ACC112 (cell line): ENCODE results near the gene PAX6.

Experiments used
- H2AFZ ChIP-seq: fragments of 200-600 bp; sonication (generic); one replicate; pipeline ENCODE4 v1.6.0; 2017; ENCODE audit warnings: antibody characterized with exemption, low read length; ENCODE audit not compliant: unreplicated experiment
- H3K27ac ChIP-seq: fragments of 200-600 bp; sonication (generic); 2 replicates; pipeline ENCODE4 v1.5.1; 2014; ENCODE audit warnings: low read depth, mild to moderate bottlenecking, antibody characterized with exemption, low read length, moderate library complexity
- H3K27me3 ChIP-seq: fragments of 200-600 bp; sonication (generic); 2 replicates; pipeline ENCODE4 v1.6.1; 2014; ENCODE audit warnings: mild to moderate bottlenecking, antibody characterized with exemption, low read length, moderate library complexity, mixed read lengths; ENCODE audit not compliant: insufficient read depth
- H3K36me3 ChIP-seq: fragments of 200-600 bp; sonication (generic); 2 replicates; pipeline ENCODE4 v1.6.1; 2016; ENCODE audit warnings: mild to moderate bottlenecking, antibody characterized with exemption, low read length, moderate library complexity, mixed read lengths; ENCODE audit not compliant: insufficient read depth
- H3K4me1 ChIP-seq: fragments of 200-600 bp; sonication (generic); one replicate; pipeline ENCODE4 v1.6.1; 2016; ENCODE audit warnings: low read length, mixed read lengths; ENCODE audit not compliant: insufficient read depth, unreplicated experiment, control insufficient read depth
- H3K4me3 ChIP-seq: fragments of 200-600 bp; sonication (generic); 2 replicates; pipeline ENCODE4 v1.5.1; 2014; ENCODE audit warnings: mild to moderate bottlenecking, low read depth, low read length
- H3K79me2 ChIP-seq: fragments of 200-600 bp; sonication (generic); one replicate; pipeline ENCODE4 v1.6.0; 2016; ENCODE audit warnings: low read length; ENCODE audit not compliant: control insufficient read depth, unreplicated experiment, insufficient read depth

PAX6 gene

GRCh38 chr11:31810779-31811647, at the start of gene PAX6:
Gene PAX6 (minus strand): TSS chr11:31811322. CDS start chr11:31806411, 4,911 bp downstream.
- peaks cover 14% of the 10 kb centered on the region for H3K4me1 ChIP-seq
- no peaks in the 10 kb centered on the region for H3K79me2 ChIP-seq
- H3K4me3 ChIP-seq = peak within 1 kb of the TSS; percentile 60
- H3K27me3 ChIP-seq = peaks cover 99% of the 10 kb centered on the region
- peak within 1 kb of the TSS; percentile 24 for H2AFZ ChIP-seq
- no peaks in the 10 kb centered on the region for H3K36me3 ChIP-seq
- no peak within 1 kb of the TSS for H3K27ac ChIP-seq

- H3K36me3 ChIP-seq = no peaks in the 10 kb centered on the region
- no peaks in the 10 kb centered on the region for H3K4me1 ChIP-seq
- no peak overlapping the region for H2AFZ ChIP-seq
- H3K79me2 ChIP-seq = no peaks in the 10 kb centered on the region
- H3K27ac ChIP-seq = no peak overlapping the region
- peaks cover 81% of the 10 kb centered on the region for H3K27me3 ChIP-seq
- no peak overlapping the region for H3K4me3 ChIP-seq
These were observed 49.3 kb upstream of the PAX6 start for GRCh38 chr11:31860391-31860790.

DNA sequence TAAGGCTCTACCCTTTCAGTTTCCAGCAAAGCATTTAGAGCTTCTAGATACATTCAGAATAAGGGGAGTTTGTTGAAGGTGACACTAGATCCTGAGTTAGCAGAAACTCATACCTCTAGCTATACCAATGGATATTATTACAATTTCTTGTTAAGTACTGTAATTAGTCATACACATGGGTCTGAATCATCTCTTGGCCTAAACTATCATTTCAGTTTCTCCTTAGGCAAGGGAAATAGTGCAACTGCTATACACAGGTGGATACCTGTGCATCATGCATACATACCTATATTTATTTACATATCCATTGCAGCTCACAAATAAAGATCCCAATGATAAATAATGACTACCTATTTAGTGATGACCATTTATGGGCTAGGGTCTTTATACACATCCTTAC, 45.1 kb upstream of the PAX6 start:
- Histone ChIP-seq H3K36me3 (no peaks in the 10 kb centered on the region), H3K4me1 (no peaks in the 10 kb centered on the region), H3K27me3 (peaks cover 75% of the 10 kb centered on the region), H3K79me2 (no peaks in the 10 kb centered on the region), H3K4me3 (no peak overlapping the region), H3K27ac (no peak overlapping the region), H2AFZ (no peak overlapping the region)

DNA sequence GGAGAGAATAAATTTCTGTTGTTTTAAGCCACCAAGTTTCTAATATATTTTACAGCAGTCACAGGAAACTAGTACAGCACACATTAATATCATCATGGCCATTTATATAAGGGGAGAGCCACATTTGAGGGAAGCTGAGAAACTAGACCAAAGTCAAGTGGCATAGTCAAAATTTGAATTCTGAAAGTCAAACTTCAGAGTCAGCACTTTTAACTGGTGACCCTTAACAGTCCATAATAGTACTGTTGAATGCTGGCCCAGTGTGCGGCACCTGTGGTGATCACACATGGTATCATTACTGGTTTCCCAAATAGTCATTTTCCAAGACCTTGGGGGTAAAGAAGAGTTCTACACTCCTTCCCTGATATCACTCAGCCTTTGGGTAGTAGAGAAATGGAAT, 44.3 kb upstream of the PAX6 start:
- Histone ChIP-seq H2AFZ (no peak overlapping the region), H3K27me3 (peaks cover 71% of the 10 kb centered on the region), H3K4me1 (no peaks in the 10 kb centered on the region), H3K4me3 (no peak overlapping the region), H3K36me3 (no peaks in the 10 kb centered on the region), H3K27ac (no peak overlapping the region), H3K79me2 (no peaks in the 10 kb centered on the region)

GRCh38 chr11:31850365-31850764, 39.2 kb upstream of the PAX6 start:
- H3K79me2 ChIP-seq = no peaks in the 10 kb centered on the region
- no peak overlapping the region for H3K4me3 ChIP-seq
- peaks cover 37% of the 10 kb centered on the region for H3K27me3 ChIP-seq
- no peak overlapping the region for H2AFZ ChIP-seq
- H3K27ac ChIP-seq = no peak overlapping the region
- no peaks in the 10 kb centered on the region for H3K36me3 ChIP-seq
- no peaks in the 10 kb centered on the region for H3K4me1 ChIP-seq

DNA sequence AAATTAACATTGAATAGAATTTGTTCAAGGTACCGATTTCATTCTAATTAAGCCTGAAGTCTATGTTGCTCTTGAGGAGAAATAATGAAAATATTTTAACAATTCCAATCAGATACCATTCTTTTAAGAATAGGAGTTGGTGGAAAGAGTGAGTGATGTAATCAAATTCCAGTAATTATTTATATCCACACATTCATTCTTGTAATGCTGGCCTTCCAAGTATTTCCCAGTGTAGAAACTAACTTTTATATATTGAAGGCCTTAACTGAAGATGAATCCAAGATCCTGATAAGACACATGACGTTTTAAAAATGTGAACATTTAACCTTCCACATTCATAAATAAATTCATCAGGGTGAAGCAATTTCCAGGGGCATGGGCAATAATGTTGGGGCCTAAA, 36.6 kb upstream of the PAX6 start:
- H3K4me1 ChIP-seq = no peaks in the 10 kb centered on the region
- no peak overlapping the region for H2AFZ ChIP-seq
- no peaks in the 10 kb centered on the region for H3K79me2 ChIP-seq
- H3K27ac ChIP-seq = no peak overlapping the region
- peaks cover 28% of the 10 kb centered on the region for H3K27me3 ChIP-seq
- H3K4me3 ChIP-seq = no peak overlapping the region
- H3K36me3 ChIP-seq = no peaks in the 10 kb centered on the region

- H3K27me3 ChIP-seq = peaks cover 41% of the 10 kb centered on the region
- H3K4me1 ChIP-seq = no peaks in the 10 kb centered on the region
- no peak overlapping the region for H3K27ac ChIP-seq
- H3K79me2 ChIP-seq = no peaks in the 10 kb centered on the region
- no peaks in the 10 kb centered on the region for H3K36me3 ChIP-seq
- H2AFZ ChIP-seq = no peak overlapping the region
- H3K4me3 ChIP-seq = no peak overlapping the region
These were observed 34.2 kb upstream of the PAX6 start for GRCh38 chr11:31845331-31845730.

- Histone ChIP-seq H3K27me3 (peaks cover 51% of the 10 kb centered on the region), H2AFZ (no peak overlapping the region), H3K4me3 (no peak overlapping the region), H3K27ac (no peak overlapping the region), H3K79me2 (no peaks in the 10 kb centered on the region), H3K4me1 (no peaks in the 10 kb centered on the region), H3K36me3 (no peaks in the 10 kb centered on the region)
These were observed 33.2 kb upstream of the PAX6 start for GRCh38 chr11:31844351-31844750.

DNA sequence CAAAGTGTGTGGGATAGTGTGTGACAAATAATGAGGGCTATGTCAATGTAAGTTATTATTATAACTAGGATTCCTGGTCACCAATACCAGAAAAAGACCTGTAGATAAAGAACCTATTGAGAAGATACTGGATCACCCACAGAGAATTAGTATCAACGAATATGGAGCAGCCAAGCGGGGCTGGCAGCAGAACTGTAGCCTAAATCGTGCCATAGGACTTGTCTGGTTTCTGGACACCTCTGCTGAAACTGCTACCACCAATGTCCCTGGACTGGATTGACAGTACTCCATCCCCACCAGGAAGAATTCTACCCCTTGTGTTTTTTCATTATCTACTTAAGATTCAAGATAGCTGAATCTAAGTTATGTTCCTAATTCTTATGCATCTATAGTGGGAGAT, 30.3 kb upstream of the PAX6 start:
- Histone ChIP-seq H2AFZ (no peak overlapping the region), H3K4me1 (no peaks in the 10 kb centered on the region), H3K27me3 (peaks cover 75% of the 10 kb centered on the region), H3K79me2 (no peaks in the 10 kb centered on the region), H3K4me3 (no peak overlapping the region), H3K27ac (no peak overlapping the region), H3K36me3 (no peaks in the 10 kb centered on the region)

DNA sequence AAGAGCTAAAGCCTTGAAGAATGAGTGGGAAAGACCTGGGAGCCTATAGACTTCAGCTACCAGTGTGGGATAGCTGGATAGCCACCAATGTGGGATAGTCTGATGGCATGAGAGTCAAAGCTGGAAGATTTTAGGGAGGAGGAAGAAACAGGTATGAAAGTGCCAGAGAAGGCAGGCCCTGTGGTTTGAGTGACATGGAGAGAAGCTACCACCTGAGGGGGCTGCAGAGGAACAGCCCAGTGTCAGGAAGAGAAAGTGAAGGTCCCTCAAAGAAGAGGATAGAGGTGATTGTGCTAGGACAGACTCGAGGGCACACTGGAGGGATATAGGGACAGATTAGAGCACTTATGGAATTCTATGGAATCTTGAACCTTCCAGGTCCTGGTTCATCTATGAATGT, 23.1 kb upstream of the PAX6 start:
- H3K79me2 ChIP-seq = no peaks in the 10 kb centered on the region
- H3K27ac ChIP-seq = no peak overlapping the region
- H3K36me3 ChIP-seq = no peaks in the 10 kb centered on the region
- no peaks in the 10 kb centered on the region for H3K4me1 ChIP-seq
- peaks cover 98% of the 10 kb centered on the region for H3K27me3 ChIP-seq
- H2AFZ ChIP-seq = no peak overlapping the region
- H3K4me3 ChIP-seq = no peak overlapping the region

GRCh38 chr11:31830406-31830805, 19.3 kb upstream of the PAX6 start:
- Histone ChIP-seq H3K4me3 (no peak overlapping the region), H3K27me3 (peaks cover 98% of the 10 kb centered on the region), H3K36me3 (no peaks in the 10 kb centered on the region), H2AFZ (no peak overlapping the region), H3K27ac (no peak overlapping the region), H3K79me2 (no peaks in the 10 kb centered on the region), H3K4me1 (no peaks in the 10 kb centered on the region)
